ENCODE data around the gene SLC2A6. TPM values are rescaled to one million over a fixed set of nuclear protein-coding genes. Genes with fewer than 3 reads are reported as not detected.

Gene SLC2A6
- total RNA-seq, 1 experiment from 2014 or later: 10.7 TPM

DNA sequence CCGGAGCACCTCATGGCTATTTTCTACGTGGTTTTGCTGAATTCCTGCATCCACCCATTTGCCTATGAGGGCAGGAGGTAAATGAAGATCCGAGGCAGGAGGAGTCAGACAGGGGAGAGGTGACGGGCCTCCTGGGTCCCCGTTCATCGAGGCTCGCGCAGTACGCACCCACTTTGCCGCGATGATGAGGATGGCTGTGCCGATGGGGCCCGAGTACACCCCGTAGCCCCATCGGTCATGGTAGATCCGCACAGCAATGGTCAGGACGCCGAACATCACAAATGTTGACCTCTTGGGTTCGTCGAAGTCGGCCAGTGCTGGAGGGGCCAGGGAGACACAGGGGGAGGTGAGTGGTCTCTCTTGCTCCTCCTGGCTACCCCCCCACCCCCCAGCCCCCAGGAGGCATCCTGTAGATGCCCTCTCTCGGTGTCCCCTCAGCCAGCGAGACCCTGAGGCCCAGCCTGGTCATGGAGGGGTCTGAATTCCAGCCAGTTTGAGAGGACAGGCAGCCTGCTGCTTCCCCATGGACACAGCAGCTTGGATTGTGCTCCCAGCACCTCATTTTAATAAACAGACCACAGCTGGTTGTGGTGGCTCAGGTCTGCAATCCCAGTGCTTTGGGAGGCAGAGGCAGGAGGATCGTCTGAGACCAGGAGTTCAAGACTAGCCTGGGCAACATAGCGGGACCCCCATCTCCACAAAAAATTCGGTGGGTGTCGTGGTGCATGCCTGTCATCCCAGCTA, 40.0 kb upstream of the SLC2A6 start:
- no peaks in the 10 kb centered on the region for H3K27me3 ChIP-seq (ENCODE audit: insufficient read depth, low read length)
- no TSS peak for BruUV-seq (replicated peaks)
- no peak overlapping the region for H3K27ac ChIP-seq (ENCODE audit: low read depth, low read length)
- no peak overlapping the region for H2AFZ ChIP-seq (ENCODE audit: low read depth, low read length, poor library complexity, severe bottlenecking)
- intact Hi-C loops (cut with micrococcal nuclease): no loop called here
- RAD21 ChIA-PET (ENCODE audit: low non-redundant PET in 1 of 2, low total read pairs in 2 of 2, uncharacterized antibody in 2 of 2, unreplicated experiment in 2 of 2): no interaction called here
- no peaks in the 10 kb centered on the region for H3K9me2 ChIP-seq (ENCODE audit: insufficient read depth)
- no peak for TF ChIP-seq CEBPB (IDR thresholded peaks at IDR 0.05; ENCODE audit: low read depth)
- TF ChIP-seq POLR2A (IDR thresholded peaks at IDR 0.05; ENCODE audit: borderline replicate concordance, extremely low read depth, insufficient read depth, insufficient read length): no peak
- no peak for TF ChIP-seq CTCF (IDR thresholded peaks at IDR 0.05 in 2 of 3, conservative IDR thresholded peaks at IDR 0.05 in 1 of 3; ENCODE audit: borderline replicate concordance in 1 of 3, insufficient read depth in 1 of 3, low read depth in 2 of 3, low read length in 2 of 3)
- no peak for TF ChIP-seq ZNF274 (IDR thresholded peaks at IDR 0.05; ENCODE audit: low read depth, low read length)
- TF ChIP-seq, protein P1, sequence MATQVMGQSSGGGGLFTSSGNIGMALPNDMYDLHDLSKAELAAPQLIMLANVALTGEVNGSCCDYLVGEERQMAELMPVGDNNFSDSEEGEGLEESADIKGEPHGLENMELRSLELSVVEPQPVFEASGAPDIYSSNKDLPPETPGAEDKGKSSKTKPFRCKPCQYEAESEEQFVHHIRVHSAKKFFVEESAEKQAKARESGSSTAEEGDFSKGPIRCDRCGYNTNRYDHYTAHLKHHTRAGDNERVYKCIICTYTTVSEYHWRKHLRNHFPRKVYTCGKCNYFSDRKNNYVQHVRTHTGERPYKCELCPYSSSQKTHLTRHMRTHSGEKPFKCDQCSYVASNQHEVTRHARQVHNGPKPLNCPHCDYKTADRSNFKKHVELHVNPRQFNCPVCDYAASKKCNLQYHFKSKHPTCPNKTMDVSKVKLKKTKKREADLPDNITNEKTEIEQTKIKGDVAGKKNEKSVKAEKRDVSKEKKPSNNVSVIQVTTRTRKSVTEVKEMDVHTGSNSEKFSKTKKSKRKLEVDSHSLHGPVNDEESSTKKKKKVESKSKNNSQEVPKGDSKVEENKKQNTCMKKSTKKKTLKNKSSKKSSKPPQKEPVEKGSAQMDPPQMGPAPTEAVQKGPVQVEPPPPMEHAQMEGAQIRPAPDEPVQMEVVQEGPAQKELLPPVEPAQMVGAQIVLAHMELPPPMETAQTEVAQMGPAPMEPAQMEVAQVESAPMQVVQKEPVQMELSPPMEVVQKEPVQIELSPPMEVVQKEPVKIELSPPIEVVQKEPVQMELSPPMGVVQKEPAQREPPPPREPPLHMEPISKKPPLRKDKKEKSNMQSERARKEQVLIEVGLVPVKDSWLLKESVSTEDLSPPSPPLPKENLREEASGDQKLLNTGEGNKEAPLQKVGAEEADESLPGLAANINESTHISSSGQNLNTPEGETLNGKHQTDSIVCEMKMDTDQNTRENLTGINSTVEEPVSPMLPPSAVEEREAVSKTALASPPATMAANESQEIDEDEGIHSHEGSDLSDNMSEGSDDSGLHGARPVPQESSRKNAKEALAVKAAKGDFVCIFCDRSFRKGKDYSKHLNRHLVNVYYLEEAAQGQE (IDR thresholded peaks at IDR 0.05; ENCODE audit: low read depth): no peak
- no peak for TF ChIP-seq POLR2AphosphoS5 (IDR thresholded peaks at IDR 0.05; ENCODE audit: low read depth, low read length)
- no peak for TF ChIP-seq ZBTB33 (IDR thresholded peaks at IDR 0.05; ENCODE audit: extremely low read depth, insufficient replicate concordance, low read length)
- TF ChIP-seq ZFX (IDR thresholded peaks at IDR 0.05): no peak
- ATAC-seq (no peak), DNase-seq (ENCODE audit: low read depth, low spot score) (no peak)
- no peak overlapping the region for H3K9ac ChIP-seq (ENCODE audit: low read length)
- CTCF ChIA-PET: no interaction called here
- no peaks in the 10 kb centered on the region for H3K79me2 ChIP-seq (ENCODE audit: insufficient read depth, low read length)
- no peaks in the 10 kb centered on the region for H3K36me3 ChIP-seq (ENCODE audit: control insufficient read depth in 1 of 2, insufficient read depth in 2 of 2, low read length in 2 of 2)
- no peaks in the 10 kb centered on the region for H3K9me3 ChIP-seq (ENCODE audit: control insufficient read depth in 1 of 2, insufficient read depth in 1 of 2, low read depth in 1 of 2, low read length in 2 of 2)
- POLR2A ChIA-PET: no interaction called here
- no peak overlapping the region for H3K4me2 ChIP-seq (ENCODE audit: low read length)
- H4K20me1 ChIP-seq (ENCODE audit: insufficient read depth): no peaks in the 10 kb centered on the region
- H3K4me3 ChIP-seq (replicated peaks in 1 of 2; ENCODE audit: low read depth in 1 of 2, low read length in 2 of 2): no peak overlapping the region
- H3K4me1 ChIP-seq (ENCODE audit: control insufficient read depth in 1 of 2, insufficient read depth in 2 of 2, low read length in 2 of 2): peaks cover 0 to 12% of the 10 kb centered on the region in 2 experiments; a peak in 2 of 4 replicates

Data from HCT116 (cell line).